Measurements from ENCODE around the gene UBASH3A. TPM values are rescaled to one million over a fixed set of nuclear protein-coding genes. Genes with fewer than 3 reads are reported as not detected.

The UBASH3A gene
- total RNA-seq, 2 donors from 2014 or later: 0.23 to 1.8 TPM

DNA sequence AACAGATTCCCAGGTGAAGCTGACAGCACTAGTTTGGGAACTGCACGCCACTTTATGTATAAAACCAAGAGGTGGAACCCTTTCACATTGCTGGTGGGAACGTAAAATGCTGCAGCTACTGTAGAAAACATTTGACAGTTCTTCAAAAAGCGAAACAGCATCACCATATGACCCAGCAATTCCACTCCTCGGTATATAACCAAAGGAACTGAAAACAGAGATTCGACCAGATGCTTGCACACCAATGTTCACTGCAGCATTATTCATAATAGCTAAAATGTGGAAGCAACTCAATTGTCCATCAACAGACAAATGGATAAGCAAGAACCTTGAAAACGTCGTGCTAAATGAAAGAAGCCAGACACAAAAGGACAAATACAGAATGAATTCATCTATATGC is 74.8 kb downstream of the UBASH3A start:
- peaks cover 5% of the 10 kb centered on the region for H3K4me1 ChIP-seq (replicated peaks)
- intact Hi-C loops (cut with DNase I): no loop called here
- WGBS: 52% methylated on average over 7 of the region's 7 CpGs
- H3K4me3 ChIP-seq: no peak overlapping the region
- H3K36me3 ChIP-seq: no peaks in the 10 kb centered on the region
- H3K9me3 ChIP-seq: no peaks in the 10 kb centered on the region
- TF ChIP-seq POLR2A (IDR thresholded peaks at IDR 0.05) (no peak), POLR2AphosphoS5 (IDR thresholded peaks at IDR 0.05) (no peak)
- TF ChIP-seq, protein P1, sequence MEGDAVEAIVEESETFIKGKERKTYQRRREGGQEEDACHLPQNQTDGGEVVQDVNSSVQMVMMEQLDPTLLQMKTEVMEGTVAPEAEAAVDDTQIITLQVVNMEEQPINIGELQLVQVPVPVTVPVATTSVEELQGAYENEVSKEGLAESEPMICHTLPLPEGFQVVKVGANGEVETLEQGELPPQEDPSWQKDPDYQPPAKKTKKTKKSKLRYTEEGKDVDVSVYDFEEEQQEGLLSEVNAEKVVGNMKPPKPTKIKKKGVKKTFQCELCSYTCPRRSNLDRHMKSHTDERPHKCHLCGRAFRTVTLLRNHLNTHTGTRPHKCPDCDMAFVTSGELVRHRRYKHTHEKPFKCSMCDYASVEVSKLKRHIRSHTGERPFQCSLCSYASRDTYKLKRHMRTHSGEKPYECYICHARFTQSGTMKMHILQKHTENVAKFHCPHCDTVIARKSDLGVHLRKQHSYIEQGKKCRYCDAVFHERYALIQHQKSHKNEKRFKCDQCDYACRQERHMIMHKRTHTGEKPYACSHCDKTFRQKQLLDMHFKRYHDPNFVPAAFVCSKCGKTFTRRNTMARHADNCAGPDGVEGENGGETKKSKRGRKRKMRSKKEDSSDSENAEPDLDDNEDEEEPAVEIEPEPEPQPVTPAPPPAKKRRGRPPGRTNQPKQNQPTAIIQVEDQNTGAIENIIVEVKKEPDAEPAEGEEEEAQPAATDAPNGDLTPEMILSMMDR (IDR thresholded peaks at IDR 0.05): no peak
- H3K27ac ChIP-seq: no peak overlapping the region
- H3K27me3 ChIP-seq (replicated peaks; ENCODE audit: insufficient read depth): no peaks in the 10 kb centered on the region
- no peak for DNase-seq (ENCODE audit: low spot score)

DNA sequence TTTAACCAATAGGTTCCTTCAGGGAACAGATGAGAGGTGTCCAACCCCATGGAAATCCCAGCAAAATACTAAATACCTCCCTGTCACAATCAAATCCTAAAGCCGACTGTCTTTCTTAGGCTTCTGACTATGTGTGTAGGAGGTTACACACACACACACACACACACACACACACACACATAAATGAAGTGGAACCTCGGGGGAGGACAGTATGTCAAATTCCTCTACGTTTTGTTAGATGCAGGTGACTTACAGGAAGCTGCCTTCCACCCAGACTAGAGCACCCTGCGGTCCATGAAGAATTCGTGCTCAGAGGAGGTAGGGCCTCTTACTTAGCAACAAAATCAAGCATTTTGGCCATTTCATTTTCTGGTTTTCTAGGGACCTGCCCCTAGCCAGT is 75.9 kb downstream of the UBASH3A start:
- DNase-seq (ENCODE audit: low spot score): no peak
- H3K36me3 ChIP-seq: no peaks in the 10 kb centered on the region
- TF ChIP-seq, protein P1 (IDR thresholded peaks at IDR 0.05): no peak
- no peak for TF ChIP-seq POLR2A (IDR thresholded peaks at IDR 0.05)
- TF ChIP-seq POLR2AphosphoS5 (IDR thresholded peaks at IDR 0.05): no peak
- H3K4me3 ChIP-seq: no peak overlapping the region
- H3K9me3 ChIP-seq: no peaks in the 10 kb centered on the region
- WGBS: 90% methylated on average over 5 of the region's 5 CpGs
- H3K27me3 ChIP-seq (replicated peaks; ENCODE audit: insufficient read depth): no peaks in the 10 kb centered on the region
- intact Hi-C loops (cut with DNase I): no loop called here
- H3K27ac ChIP-seq: no peak overlapping the region
- no peaks in the 10 kb centered on the region for H3K4me1 ChIP-seq (replicated peaks)

DNA sequence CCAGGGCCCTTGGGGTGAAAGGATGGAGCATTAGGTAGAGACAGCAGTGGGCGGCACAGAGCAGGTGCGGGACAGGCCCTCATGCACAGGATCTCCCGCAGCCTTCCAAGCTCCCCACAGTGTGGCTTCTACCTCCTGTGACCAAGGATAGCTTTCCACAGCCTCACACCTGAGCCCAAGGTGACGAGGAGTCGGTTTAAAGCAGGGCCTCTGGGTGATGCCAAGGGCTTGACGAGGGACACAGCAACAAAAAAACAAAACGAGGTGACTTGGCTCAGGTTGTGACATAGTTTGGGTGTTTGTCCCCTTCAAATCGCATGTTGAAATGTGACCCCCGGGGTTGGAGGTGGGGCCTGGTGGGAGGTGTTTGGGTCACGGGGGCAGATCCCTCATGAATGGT is 77.0 kb downstream of the UBASH3A start:
- no peak overlapping the region for H3K4me3 ChIP-seq
- TF ChIP-seq POLR2AphosphoS5 (IDR thresholded peaks at IDR 0.05) (no peak), POLR2A (IDR thresholded peaks at IDR 0.05) (no peak)
- TF ChIP-seq, protein P1 (IDR thresholded peaks at IDR 0.05): no peak
- no peak overlapping the region for H3K27ac ChIP-seq
- no peaks in the 10 kb centered on the region for H3K9me3 ChIP-seq
- H3K27me3 ChIP-seq (replicated peaks; ENCODE audit: insufficient read depth): no peaks in the 10 kb centered on the region
- no peaks in the 10 kb centered on the region for H3K36me3 ChIP-seq
- H3K4me1 ChIP-seq (replicated peaks): no peaks in the 10 kb centered on the region
- WGBS: 94% methylated on average over 10 of the region's 10 CpGs
- no peak for DNase-seq (ENCODE audit: low spot score)
- intact Hi-C loops (cut with DNase I): no loop called here

DNA sequence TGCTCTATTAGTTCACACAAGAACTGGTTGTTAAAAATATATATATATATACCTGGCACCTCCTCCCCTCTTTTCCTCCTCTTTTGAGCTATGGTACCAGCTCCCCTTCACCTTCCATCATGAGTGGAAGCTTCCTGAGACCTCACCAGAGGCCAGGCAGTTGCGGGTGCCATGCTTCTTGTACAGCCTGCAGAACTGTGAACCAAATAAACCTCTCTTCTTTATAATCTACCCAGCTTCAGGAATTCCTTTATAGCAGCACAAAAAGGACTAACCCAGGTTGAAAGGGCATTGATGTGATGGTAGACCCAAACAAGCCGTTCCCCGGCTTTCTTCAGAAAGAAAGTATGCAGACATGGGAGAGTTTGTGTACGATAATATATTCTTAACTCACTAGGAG is 77.5 kb downstream of the UBASH3A start:
- no peak overlapping the region for H3K4me3 ChIP-seq
- no peaks in the 10 kb centered on the region for H3K27me3 ChIP-seq (replicated peaks; ENCODE audit: insufficient read depth)
- intact Hi-C loops (cut with DNase I): no loop called here
- WGBS: 93% methylated on average over 4 of the region's 4 CpGs
- H3K4me1 ChIP-seq (replicated peaks): no peaks in the 10 kb centered on the region
- no peak for TF ChIP-seq POLR2A (IDR thresholded peaks at IDR 0.05)
- TF ChIP-seq, protein P1 (IDR thresholded peaks at IDR 0.05): no peak
- no peak for TF ChIP-seq POLR2AphosphoS5 (IDR thresholded peaks at IDR 0.05)
- H3K36me3 ChIP-seq: no peaks in the 10 kb centered on the region
- no peak for DNase-seq (ENCODE audit: low spot score)
- H3K9me3 ChIP-seq: no peaks in the 10 kb centered on the region
- no peak overlapping the region for H3K27ac ChIP-seq

DNA sequence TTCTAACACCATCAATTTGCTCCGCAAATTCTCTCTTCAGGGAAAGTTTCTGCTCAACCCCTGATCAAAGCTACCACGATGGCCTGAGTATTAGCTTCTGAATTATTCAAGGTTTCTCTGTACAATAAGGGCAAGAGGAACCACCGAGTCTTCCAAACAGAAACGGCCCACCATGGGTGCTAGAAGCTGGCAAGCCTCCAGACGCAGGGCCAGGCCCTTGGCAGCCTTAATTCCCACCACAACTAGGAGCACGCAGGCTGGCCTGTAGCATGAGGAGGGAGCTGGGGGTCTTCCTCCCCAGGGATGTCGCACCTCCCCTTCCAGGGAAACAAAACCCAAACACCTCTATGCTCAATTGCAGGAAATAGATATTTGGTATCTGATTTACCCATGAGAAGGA is 81.3 kb downstream of the UBASH3A start:
- Histone ChIP-seq H3K4me3 (no peak overlapping the region), H3K27ac (no peak overlapping the region), H3K4me1 (replicated peaks) (no peaks in the 10 kb centered on the region), H3K27me3 (replicated peaks; ENCODE audit: insufficient read depth) (no peaks in the 10 kb centered on the region), H3K36me3 (no peaks in the 10 kb centered on the region), H3K9me3 (no peaks in the 10 kb centered on the region)
- TF ChIP-seq, protein P1 (IDR thresholded peaks at IDR 0.05): no peak
- TF ChIP-seq POLR2AphosphoS5 (IDR thresholded peaks at IDR 0.05) (no peak), POLR2A (IDR thresholded peaks at IDR 0.05) (no peak)
- WGBS: 80% methylated on average over 7 of the region's 7 CpGs
- intact Hi-C loops (cut with DNase I): no loop called here
- DNase-seq (ENCODE audit: low spot score): no peak
